ENCODE results near the gene COQ10A.

DNA sequence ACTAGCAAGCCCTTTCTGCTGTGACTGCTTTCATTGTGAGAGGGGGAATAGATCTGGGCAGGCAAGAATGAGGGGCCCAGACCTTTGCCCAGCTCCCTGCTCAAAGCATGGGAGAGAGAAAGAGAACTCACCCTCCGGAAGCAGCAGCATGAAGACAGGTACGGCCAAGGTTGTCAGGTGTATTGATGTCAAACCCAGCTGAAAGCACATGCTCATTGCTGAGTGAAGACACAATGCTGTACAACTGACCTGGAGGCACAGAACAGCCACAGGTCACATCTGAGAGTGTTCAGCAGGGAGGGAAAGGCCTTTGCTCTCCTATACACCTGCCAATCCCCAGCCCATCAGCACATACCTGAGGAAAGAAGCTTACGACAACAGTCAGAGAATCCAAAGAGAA is 14.1 kb upstream of the COQ10A start:
- TF ChIP-seq, protein P1, sequence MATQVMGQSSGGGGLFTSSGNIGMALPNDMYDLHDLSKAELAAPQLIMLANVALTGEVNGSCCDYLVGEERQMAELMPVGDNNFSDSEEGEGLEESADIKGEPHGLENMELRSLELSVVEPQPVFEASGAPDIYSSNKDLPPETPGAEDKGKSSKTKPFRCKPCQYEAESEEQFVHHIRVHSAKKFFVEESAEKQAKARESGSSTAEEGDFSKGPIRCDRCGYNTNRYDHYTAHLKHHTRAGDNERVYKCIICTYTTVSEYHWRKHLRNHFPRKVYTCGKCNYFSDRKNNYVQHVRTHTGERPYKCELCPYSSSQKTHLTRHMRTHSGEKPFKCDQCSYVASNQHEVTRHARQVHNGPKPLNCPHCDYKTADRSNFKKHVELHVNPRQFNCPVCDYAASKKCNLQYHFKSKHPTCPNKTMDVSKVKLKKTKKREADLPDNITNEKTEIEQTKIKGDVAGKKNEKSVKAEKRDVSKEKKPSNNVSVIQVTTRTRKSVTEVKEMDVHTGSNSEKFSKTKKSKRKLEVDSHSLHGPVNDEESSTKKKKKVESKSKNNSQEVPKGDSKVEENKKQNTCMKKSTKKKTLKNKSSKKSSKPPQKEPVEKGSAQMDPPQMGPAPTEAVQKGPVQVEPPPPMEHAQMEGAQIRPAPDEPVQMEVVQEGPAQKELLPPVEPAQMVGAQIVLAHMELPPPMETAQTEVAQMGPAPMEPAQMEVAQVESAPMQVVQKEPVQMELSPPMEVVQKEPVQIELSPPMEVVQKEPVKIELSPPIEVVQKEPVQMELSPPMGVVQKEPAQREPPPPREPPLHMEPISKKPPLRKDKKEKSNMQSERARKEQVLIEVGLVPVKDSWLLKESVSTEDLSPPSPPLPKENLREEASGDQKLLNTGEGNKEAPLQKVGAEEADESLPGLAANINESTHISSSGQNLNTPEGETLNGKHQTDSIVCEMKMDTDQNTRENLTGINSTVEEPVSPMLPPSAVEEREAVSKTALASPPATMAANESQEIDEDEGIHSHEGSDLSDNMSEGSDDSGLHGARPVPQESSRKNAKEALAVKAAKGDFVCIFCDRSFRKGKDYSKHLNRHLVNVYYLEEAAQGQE (IDR thresholded peaks at IDR 0.05; ENCODE audit: insufficient read depth in 1 of 2, low read depth in 2 of 2, low read length in 2 of 2): no peak
- TF ChIP-seq POLR2AphosphoS5 (IDR thresholded peaks at IDR 0.05; ENCODE audit: low read depth, low read length): no peak
- TF ChIP-seq SIN3A (IDR thresholded peaks at IDR 0.05; ENCODE audit: borderline replicate concordance, insufficient read depth, low read length): no peak

All from PFSK-1 (cell line).